CD4-positive, alpha-beta T cell treated with Interferon gamma for 1 hour (primary cell): ENCODE results near the gene MFAP3.

Experiments used
- DNase-seq: peaks from one replicate; pipeline ENCODE4 v3.0.0-alpha.2; 2020

MFAP3 gene

GRCh38 chr5:154095904-154096303 is 57.1 kb downstream of the MFAP3 start:
- DNase-seq = no peak

GRCh38 chr5:154097031-154097430 is 58.3 kb downstream of the MFAP3 start:
- DNase-seq = no peak

- no peak for DNase-seq
Observed at GRCh38 chr5:154098465-154098864, 59.7 kb downstream of the MFAP3 start.

GRCh38 chr5:154101184-154101583 is 62.4 kb downstream of the MFAP3 start:
- no peak for DNase-seq

GRCh38 chr5:154103233-154103632 is 64.5 kb downstream of the MFAP3 start:
- no peak for DNase-seq
